BE2C (cell line): ENCODE data around the gene CTTNBP2NL.

ENCODE experiments used
- DNase-seq: peaks from one replicate; pipeline ENCODE4 v3.0.0-alpha.2; 2020
- H3K27me3 ChIP-seq: fragments of 250-450 bp; sonication (Bioruptor Pico); 2 replicates; pipeline ENCODE4 v1.5.1; 2020; ENCODE audit warnings: mild to moderate bottlenecking
- H3K36me3 ChIP-seq: fragments of 250-450 bp; sonication (Bioruptor Pico); 2 replicates; pipeline ENCODE4 v1.5.1; 2020; ENCODE audit warnings: mild to moderate bottlenecking
- H3K4me1 ChIP-seq: fragments of 250-450 bp; sonication (Bioruptor Pico); 2 replicates; pipeline ENCODE4 v1.5.1; 2020
- H3K4me3 ChIP-seq: 2 replicates; pipeline ENCODE4 v1.5.1; 2011; ENCODE audit warnings: low read depth, low read length
- H3K9me3 ChIP-seq: fragments of 250-450 bp; sonication (Bioruptor Pico); 2 replicates; pipeline ENCODE4 v1.5.1; 2020
- CTCF ChIP-seq: IDR thresholded peaks from 2 replicates; pipeline ENCODE4 v1.5.1; 2012; ENCODE audit warnings: mild to moderate bottlenecking, low read depth, low read length

Gene CTTNBP2NL

GRCh38 chr1:112370996-112371395 is 25.0 kb upstream of the CTTNBP2NL start:
- DNase-seq, result no peak
- no peak for TF ChIP-seq CTCF
- Histone ChIP-seq H3K4me1 (no peaks in the 10 kb centered on the region), H3K4me3 (no peak overlapping the region), H3K9me3 (no peaks in the 10 kb centered on the region), H3K36me3 (no peaks in the 10 kb centered on the region), H3K27me3 (peaks cover 45% of the 10 kb centered on the region)

GRCh38 chr1:112371775-112372174 is 24.2 kb upstream of the CTTNBP2NL start:
- no peaks in the 10 kb centered on the region for H3K36me3 ChIP-seq
- no peak for DNase-seq
- no peaks in the 10 kb centered on the region for H3K9me3 ChIP-seq
- no peak overlapping the region for H3K4me3 ChIP-seq
- H3K4me1 ChIP-seq, result no peaks in the 10 kb centered on the region
- TF ChIP-seq CTCF, result no peak
- H3K27me3 ChIP-seq, result peaks cover 44% of the 10 kb centered on the region

GRCh38 chr1:112373806-112374205 is 22.2 kb upstream of the CTTNBP2NL start:
- no peak overlapping the region for H3K4me3 ChIP-seq
- no peaks in the 10 kb centered on the region for H3K36me3 ChIP-seq
- H3K9me3 ChIP-seq, result no peaks in the 10 kb centered on the region
- H3K27me3 ChIP-seq, result peaks cover 38% of the 10 kb centered on the region
- no peak for TF ChIP-seq CTCF
- no peak for DNase-seq
- H3K4me1 ChIP-seq, result no peaks in the 10 kb centered on the region

GRCh38 chr1:112375701-112376100 is 20.3 kb upstream of the CTTNBP2NL start:
- Histone ChIP-seq H3K4me1 (no peaks in the 10 kb centered on the region), H3K4me3 (no peak overlapping the region), H3K36me3 (no peaks in the 10 kb centered on the region), H3K27me3 (peaks cover 29% of the 10 kb centered on the region), H3K9me3 (no peaks in the 10 kb centered on the region)
- no peak for TF ChIP-seq CTCF
- no peak for DNase-seq

- DNase-seq, result no peak
- H3K27me3 ChIP-seq, result peaks cover 10% of the 10 kb centered on the region
- no peak for TF ChIP-seq CTCF
- no peaks in the 10 kb centered on the region for H3K9me3 ChIP-seq
- H3K4me3 ChIP-seq, result no peak overlapping the region
- H3K4me1 ChIP-seq, result no peaks in the 10 kb centered on the region
- no peaks in the 10 kb centered on the region for H3K36me3 ChIP-seq
These were observed 15.7 kb upstream of the CTTNBP2NL start for GRCh38 chr1:112380356-112380755.

- Histone ChIP-seq H3K9me3 (no peaks in the 10 kb centered on the region), H3K4me1 (no peaks in the 10 kb centered on the region), H3K27me3 (peaks cover 10% of the 10 kb centered on the region), H3K4me3 (no peak overlapping the region), H3K36me3 (no peaks in the 10 kb centered on the region)
- no peak for TF ChIP-seq CTCF
- no peak for DNase-seq
These were observed 14.5 kb upstream of the CTTNBP2NL start for GRCh38 chr1:112381324-112382076.
